GM23338 (cell line): Measurements from ENCODE around the gene ARID3A. TPM values are rescaled to one million over a fixed set of nuclear protein-coding genes. Genes with fewer than 3 reads are reported as not detected.
A peak's percentile ranks its signal among the peaks of the same experiment; 100 is the strongest.
"Not testable (repeated sequence)": the region's sequence is repeated elsewhere in the genome, so short reads cannot be mapped to it uniquely, and the experiment has no call there.

ENCODE experiments used
- ATAC-seq: fragments of 200-7000 bp; cut with Tn5 transposase; 3 replicates; pipeline ENCODE4 v1.9.1; 2020
- DNase-seq: peaks from one replicate; pipeline ENCODE4 v3.0.0-alpha.2; 2015; ENCODE audit warnings: low spot score
- H2AFZ ChIP-seq: fragments of 200-600 bp; sonication (generic); 2 replicates; pipeline ENCODE4 v1.8.0; 2016; ENCODE audit warnings: antibody characterized with exemption, mild to moderate bottlenecking, moderate library complexity
- H3F3A ChIP-seq: fragments of 200-600 bp; sonication (generic); replicated peaks from 2 replicates; pipeline ENCODE4 v1.8.0; 2017; ENCODE audit warnings: antibody characterized with exemption, mixed run types, low read depth
- H3K27ac ChIP-seq: fragments of 200-600 bp; sonication (generic); 2 replicates; pipeline ENCODE4 v1.6.1; 2016; ENCODE audit warnings: low read depth
- H3K27me3 ChIP-seq: fragments of 200-600 bp; sonication (generic); 2 replicates; pipeline ENCODE4 v1.8.0; 2016; ENCODE audit warnings: mild to moderate bottlenecking, mixed run types, moderate library complexity; ENCODE audit not compliant: insufficient read depth
- H3K36me3 ChIP-seq: fragments of 200-600 bp; sonication (generic); 2 replicates; pipeline ENCODE4 v1.8.0; 2016; ENCODE audit warnings: mild to moderate bottlenecking; ENCODE audit not compliant: insufficient read depth
- H3K4me1 ChIP-seq: fragments of 200-600 bp; sonication (generic); 2 replicates; pipeline ENCODE4 v1.8.0; 2016; ENCODE audit warnings: mild to moderate bottlenecking, moderate library complexity; ENCODE audit not compliant: insufficient read depth
- H3K4me2 ChIP-seq: fragments of 200-600 bp; sonication (generic); 2 replicates; pipeline ENCODE4 v1.7.1; 2017; ENCODE audit warnings: mixed run types
- H3K4me3 ChIP-seq: fragments of 200-600 bp; sonication (generic); 2 replicates; pipeline ENCODE4 v1.6.1; 2016; ENCODE audit warnings: mixed run types
- H3K79me2 ChIP-seq: fragments of 200-600 bp; sonication (generic); replicated peaks from 2 replicates; pipeline ENCODE4 v1.8.0; 2017; ENCODE audit warnings: mild to moderate bottlenecking; ENCODE audit not compliant: insufficient read depth
- H3K9me2 ChIP-seq: fragments of 200-600 bp; sonication (generic); 2 replicates; pipeline ENCODE4 v1.8.0; 2017; ENCODE audit not compliant: insufficient read depth
- H4K20me1 ChIP-seq: fragments of 200-600 bp; sonication (generic); replicated peaks from 2 replicates; pipeline ENCODE4 v1.8.0; 2017; ENCODE audit warnings: mild to moderate bottlenecking; ENCODE audit not compliant: insufficient read depth
- H3K27ac Mint-ChIP-seq: 2 replicates; pipeline ENCODE4 v1.8.0; 2020; ENCODE audit warnings: inconsistent platforms, mild to moderate bottlenecking, moderate library complexity, mixed read lengths
- H3K27me3 Mint-ChIP-seq: 3 replicates; pipeline ENCODE4 v1.8.0; 2022; ENCODE audit warnings: low read depth, mild to moderate bottlenecking, moderate library complexity, mixed read lengths, inconsistent platforms; ENCODE audit not compliant: insufficient read depth, poor library complexity
- H3K36me3 Mint-ChIP-seq: 3 replicates; pipeline ENCODE4 v1.8.0; 2021; ENCODE audit warnings: low read depth, mild to moderate bottlenecking, inconsistent platforms, moderate library complexity, mixed read lengths
- H3K4me1 Mint-ChIP-seq: 3 replicates; pipeline ENCODE4 v1.8.0; 2020; ENCODE audit warnings: mild to moderate bottlenecking, inconsistent platforms, mixed read lengths
- H3K4me3 Mint-ChIP-seq: 3 replicates; pipeline ENCODE4 v1.8.0; 2021; ENCODE audit warnings: moderate library complexity, mild to moderate bottlenecking, inconsistent platforms, mixed read lengths
- H3K9me3 Mint-ChIP-seq: 3 replicates; pipeline ENCODE4 v1.8.0; 2020; ENCODE audit warnings: moderate library complexity, mild to moderate bottlenecking, inconsistent platforms, mixed read lengths
- CREB1 ChIP-seq: fragments of 250-450 bp; sonication (Bioruptor Pico); IDR thresholded peaks from 2 replicates; pipeline ENCODE4 v1.5.0; 2020; ENCODE audit warnings: low read depth, mild to moderate bottlenecking, moderate library complexity
- POLR2AphosphoS5 ChIP-seq: IDR thresholded peaks from 2 replicates; pipeline ENCODE4 v1.6.1; 2016; ENCODE audit warnings: antibody characterized with exemption, low read depth
- polyA plus RNA-seq: library from polyadenylated mRNA; unstranded; fragments of >200 nt; fragmentation: Nextera tagmentation; extraction: Ambion mirVana; gene quantifications from 2 replicates; pipeline ENCODE4 v1.2.1, GENCODE V29; 2016
- small RNA-seq: library from RNA; depleted of rRNA; stranded (forward); fragments of <200 nt; gene quantifications from one replicate; pipeline ENCODE3, GENCODE V24; 2014; ENCODE audit warnings: low replicate concordance
- total RNA-seq: library from RNA; depleted of rRNA; stranded (reverse); fragments of >200 nt; shearing (Covaris generic); gene quantifications from 2 replicates; pipeline ENCODE4 v1.2.3, GENCODE V29; 2014; rRNA removed
- TF ChIP-seq, protein P1 (sequence below): IDR thresholded peaks from one replicate; pipeline ENCODE4 v1.6.1; 2018; ENCODE audit warnings: antibody characterized with exemption; ENCODE audit not compliant: unreplicated experiment

The ARID3A gene
- total and polyA plus RNA-seq, 2 experiments from 2014 or later = 33.6 to 51.6 TPM

DNA sequence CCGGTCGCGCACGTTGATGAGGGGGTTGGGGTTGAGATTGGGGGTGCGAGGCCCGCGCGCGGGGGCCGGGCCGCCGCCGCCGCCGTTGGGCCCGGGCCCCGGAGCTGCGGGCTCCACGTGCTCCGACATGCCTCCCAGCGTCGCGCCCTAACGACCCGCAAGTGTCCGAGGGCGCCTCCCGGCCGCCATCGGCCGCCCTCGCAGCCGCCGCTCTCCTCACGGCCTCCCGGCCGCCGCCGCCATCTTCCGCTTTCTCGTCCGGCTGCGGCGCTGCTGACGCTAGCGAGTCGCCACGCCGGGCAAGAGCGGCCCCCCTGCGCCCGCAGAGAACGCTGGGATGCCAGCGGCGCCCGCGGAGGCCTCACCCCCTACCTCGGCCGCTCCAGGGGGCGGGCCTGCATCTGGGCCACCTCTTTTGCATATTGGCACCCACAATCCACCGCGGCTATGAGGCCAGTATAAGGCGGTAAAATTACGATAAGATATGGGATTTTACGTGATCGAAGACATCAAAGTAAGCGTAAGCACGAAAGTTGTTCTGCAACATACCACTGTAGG, 95.1 kb downstream of the ARID3A start, which contains the start of gene TMEM259:
TSS of gene TMEM259 (minus strand) at position 256 of the 558 bp plus-strand sequence. CDS start at position 129, 127 bp downstream.
- Mint-ChIP-seq H3K9me3 (peaks cover 3% of the 10 kb centered on the region; the same call in 2 of the 3 replicates), H3K4me1 (peaks cover 24% of the 10 kb centered on the region), H3K36me3 (no peaks in the 10 kb centered on the region), H3K27me3 (peaks cover 18% of the 10 kb centered on the region), H3K27ac (peak within 1 kb of the TSS; percentile 100), H3K4me3 (peak within 1 kb of the TSS; percentile 94)
- Histone ChIP-seq H3K79me2 (peaks cover 49% of the 10 kb centered on the region), H3K4me1 (peaks cover 12% of the 10 kb centered on the region; the same call in 1 of the 2 replicates), H3K4me3 (peak within 1 kb of the TSS; percentile 91), H3K36me3 (no peaks in the 10 kb centered on the region), H3K27ac (peak within 1 kb of the TSS; percentile 88), H4K20me1 (peaks cover 15% of the 10 kb centered on the region), H3K27me3 (no peaks in the 10 kb centered on the region), H2AFZ (no peak within 1 kb of the TSS), H3F3A (peaks cover 15% of the 10 kb centered on the region; the same call in 1 of the 2 replicates), H3K4me2 (peak within 1 kb of the TSS; percentile 87), H3K9me2 (no peaks in the 10 kb centered on the region)
- TF ChIP-seq POLR2AphosphoS5 (peak; percentile 76), CREB1 (CRISPR knock-in tag) (peak; percentile 64; the same call in 1 of the 2 replicates)
- TF ChIP-seq, protein P1, sequence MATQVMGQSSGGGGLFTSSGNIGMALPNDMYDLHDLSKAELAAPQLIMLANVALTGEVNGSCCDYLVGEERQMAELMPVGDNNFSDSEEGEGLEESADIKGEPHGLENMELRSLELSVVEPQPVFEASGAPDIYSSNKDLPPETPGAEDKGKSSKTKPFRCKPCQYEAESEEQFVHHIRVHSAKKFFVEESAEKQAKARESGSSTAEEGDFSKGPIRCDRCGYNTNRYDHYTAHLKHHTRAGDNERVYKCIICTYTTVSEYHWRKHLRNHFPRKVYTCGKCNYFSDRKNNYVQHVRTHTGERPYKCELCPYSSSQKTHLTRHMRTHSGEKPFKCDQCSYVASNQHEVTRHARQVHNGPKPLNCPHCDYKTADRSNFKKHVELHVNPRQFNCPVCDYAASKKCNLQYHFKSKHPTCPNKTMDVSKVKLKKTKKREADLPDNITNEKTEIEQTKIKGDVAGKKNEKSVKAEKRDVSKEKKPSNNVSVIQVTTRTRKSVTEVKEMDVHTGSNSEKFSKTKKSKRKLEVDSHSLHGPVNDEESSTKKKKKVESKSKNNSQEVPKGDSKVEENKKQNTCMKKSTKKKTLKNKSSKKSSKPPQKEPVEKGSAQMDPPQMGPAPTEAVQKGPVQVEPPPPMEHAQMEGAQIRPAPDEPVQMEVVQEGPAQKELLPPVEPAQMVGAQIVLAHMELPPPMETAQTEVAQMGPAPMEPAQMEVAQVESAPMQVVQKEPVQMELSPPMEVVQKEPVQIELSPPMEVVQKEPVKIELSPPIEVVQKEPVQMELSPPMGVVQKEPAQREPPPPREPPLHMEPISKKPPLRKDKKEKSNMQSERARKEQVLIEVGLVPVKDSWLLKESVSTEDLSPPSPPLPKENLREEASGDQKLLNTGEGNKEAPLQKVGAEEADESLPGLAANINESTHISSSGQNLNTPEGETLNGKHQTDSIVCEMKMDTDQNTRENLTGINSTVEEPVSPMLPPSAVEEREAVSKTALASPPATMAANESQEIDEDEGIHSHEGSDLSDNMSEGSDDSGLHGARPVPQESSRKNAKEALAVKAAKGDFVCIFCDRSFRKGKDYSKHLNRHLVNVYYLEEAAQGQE = no peak
- ATAC-seq = peak; percentile 54
- DNase-seq = peak; percentile 98

- H3K4me3 ChIP-seq, DNase-seq, H3K9me3 Mint-ChIP-seq, H3K36me3 Mint-ChIP-seq, H3K4me1 Mint-ChIP-seq, H3K9me2 ChIP-seq, H2AFZ ChIP-seq, H3K27me3 ChIP-seq, H3K27ac Mint-ChIP-seq, H3K36me3 ChIP-seq, ATAC-seq, H3K4me1 ChIP-seq, H3K27ac ChIP-seq, H3K4me2 ChIP-seq, H4K20me1 ChIP-seq, H3K4me3 Mint-ChIP-seq: not testable (repeated sequence)
- peaks cover 26% of the 10 kb centered on the region for H3K27me3 Mint-ChIP-seq
- H3F3A ChIP-seq = peaks cover 18% of the 10 kb centered on the region; the same call in 1 of the 2 replicates
- peaks cover 42% of the 10 kb centered on the region for H3K79me2 ChIP-seq
Observed at GRCh38 chr19:1023883-1024188, 98.0 kb downstream of the ARID3A start.

- H3K9me2 ChIP-seq, H3K27me3 ChIP-seq, H3K4me2 ChIP-seq, H3K4me3 Mint-ChIP-seq, H3K36me3 ChIP-seq, H3K4me1 ChIP-seq, DNase-seq, H2AFZ ChIP-seq, H4K20me1 ChIP-seq, H3K27ac ChIP-seq, H3K4me3 ChIP-seq, ATAC-seq, H3K9me3 Mint-ChIP-seq: not testable (repeated sequence)
- Mint-ChIP-seq H3K27me3 (peaks cover 29% of the 10 kb centered on the region), H3K4me1 (peaks cover 10% of the 10 kb centered on the region; the same call in 2 of the 3 replicates), H3K36me3 (peaks cover 10% of the 10 kb centered on the region), H3K27ac (0 out of 2 replicates have a peak overlapping the region, but pooled peaks have one; percentile 30)
- peaks cover 19% of the 10 kb centered on the region; the same call in 1 of the 2 replicates for H3F3A ChIP-seq
- H3K79me2 ChIP-seq = peaks cover 39% of the 10 kb centered on the region
Observed at GRCh38 chr19:1025080-1025479, 99.2 kb downstream of the ARID3A start.

Small RNA genes within 50 kb of the gene (small RNA-seq; reads per million reads assigned to genes)
- 0.62 reads per million, percentile 43 among the genes with 10 or more reads in this experiment for gene RNU6-2
- 8.5 reads per million, percentile 96 among the genes with 10 or more reads in this experiment for gene RNU6-9

Other genes with a start within 250 kb of the ARID3A start
- gene FSTL3, start 249.6 kb upstream of the ARID3A start, total RNA-seq = 10.1 and 12.5 TPM in 2 replicates
- 2.9 and 3.1 TPM in 2 replicates for gene FSTL3, start 249.6 kb upstream of the ARID3A start, polyA plus RNA-seq
- gene PRSS57, start 230.6 kb upstream of the ARID3A start, total RNA-seq = not detected in 2 replicates
- gene PRSS57, start 230.6 kb upstream of the ARID3A start, polyA plus RNA-seq = 0.21 and 0.34 TPM in 2 replicates
- gene PALM, start 217.1 kb upstream of the ARID3A start, total RNA-seq = 21.7 and 26.1 TPM in 2 replicates
- gene PALM, start 217.1 kb upstream of the ARID3A start, polyA plus RNA-seq = 3.8 and 4.8 TPM in 2 replicates
- 0.23 and 0.28 TPM in 2 replicates for gene MISP, start 174.9 kb upstream of the ARID3A start, total RNA-seq
- 0.27 and 0.40 TPM in 2 replicates for gene MISP, start 174.9 kb upstream of the ARID3A start, polyA plus RNA-seq
- 539 and 552 TPM in 2 replicates for gene PTBP1, start 128.6 kb upstream of the ARID3A start, total RNA-seq
- 632 and 705 TPM in 2 replicates for gene PTBP1, start 128.6 kb upstream of the ARID3A start, polyA plus RNA-seq
- gene PLPPR3, start 104.1 kb upstream of the ARID3A start, total RNA-seq = 74.7 and 81.1 TPM in 2 replicates
- 13.6 and 14.8 TPM in 2 replicates for gene PLPPR3, start 104.1 kb upstream of the ARID3A start, polyA plus RNA-seq
- 0.50 and 1.4 TPM in 2 replicates for gene AZU1, start 98.2 kb upstream of the ARID3A start, total RNA-seq
- 0.30 and 0.78 TPM in 2 replicates for gene AZU1, start 98.2 kb upstream of the ARID3A start, polyA plus RNA-seq
- 0.21 and 2.4 TPM in 2 replicates for gene PRTN3, start 85.0 kb upstream of the ARID3A start, total RNA-seq
- gene PRTN3, start 85.0 kb upstream of the ARID3A start, polyA plus RNA-seq = 0.68 and 0.87 TPM in 2 replicates
- not detected in 2 replicates for gene ELANE, start 73.7 kb upstream of the ARID3A start, total RNA-seq
- gene ELANE, start 73.7 kb upstream of the ARID3A start, polyA plus RNA-seq = not detected in 2 replicates
- gene CFD, start 66.4 kb upstream of the ARID3A start, total RNA-seq = 0.90 and 3.5 TPM in 2 replicates
- gene CFD, start 66.4 kb upstream of the ARID3A start, polyA plus RNA-seq = 3.4 and 4.7 TPM in 2 replicates
- gene MED16, start 32.8 kb upstream of the ARID3A start, total RNA-seq = 62.3 and 73.6 TPM in 2 replicates
- 52.7 and 58.7 TPM in 2 replicates for gene MED16, start 32.8 kb upstream of the ARID3A start, polyA plus RNA-seq
- not detected in 2 replicates for gene RNU6-9, start 32.6 kb upstream of the ARID3A start, total RNA-seq
- not detected in 2 replicates for gene RNU6-9, start 32.6 kb upstream of the ARID3A start, polyA plus RNA-seq
- gene R3HDM4, start 12.8 kb upstream of the ARID3A start, total RNA-seq = 87.1 and 87.8 TPM in 2 replicates
- 76.5 and 87.4 TPM in 2 replicates for gene R3HDM4, start 12.8 kb upstream of the ARID3A start, polyA plus RNA-seq
- gene KISS1R, start 8.7 kb upstream of the ARID3A start, total RNA-seq = 2.4 and 4.0 TPM in 2 replicates
- gene KISS1R, start 8.7 kb upstream of the ARID3A start, polyA plus RNA-seq = 0.78 and 1.0 TPM in 2 replicates
- 112 and 157 TPM in 2 replicates for gene WDR18, start 58.3 kb downstream of the ARID3A start, total RNA-seq
- gene WDR18, start 58.3 kb downstream of the ARID3A start, polyA plus RNA-seq = 155 and 156 TPM in 2 replicates
- gene GRIN3B, start 74.4 kb downstream of the ARID3A start, total RNA-seq = 0.23 and 2.8 TPM in 2 replicates
- 0.11 and 0.28 TPM in 2 replicates for gene GRIN3B, start 74.4 kb downstream of the ARID3A start, polyA plus RNA-seq
- gene TMEM259, start 95.1 kb downstream of the ARID3A start, total RNA-seq = 144 and 196 TPM in 2 replicates
- gene TMEM259, start 95.1 kb downstream of the ARID3A start, polyA plus RNA-seq = 82.8 and 84.5 TPM in 2 replicates
- gene RNU6-2, start 95.5 kb downstream of the ARID3A start, total RNA-seq = not detected in 2 replicates
- gene RNU6-2, start 95.5 kb downstream of the ARID3A start, polyA plus RNA-seq = not detected in 2 replicates
- 392 and 426 TPM in 2 replicates for gene CNN2, start 100.6 kb downstream of the ARID3A start, total RNA-seq
- 314 and 330 TPM in 2 replicates for gene CNN2, start 100.6 kb downstream of the ARID3A start, polyA plus RNA-seq
- 18.1 and 22.2 TPM in 2 replicates for gene ABCA7, start 114.1 kb downstream of the ARID3A start, total RNA-seq
- 27.4 and 30.3 TPM in 2 replicates for gene ABCA7, start 114.1 kb downstream of the ARID3A start, polyA plus RNA-seq
- 56.0 and 71.8 TPM in 2 replicates for gene ARHGAP45, start 141.1 kb downstream of the ARID3A start, total RNA-seq
- 24.7 and 28.3 TPM in 2 replicates for gene ARHGAP45, start 141.1 kb downstream of the ARID3A start, polyA plus RNA-seq
- 257 and 303 TPM in 2 replicates for gene POLR2E, start 169.3 kb downstream of the ARID3A start, total RNA-seq
- gene POLR2E, start 169.3 kb downstream of the ARID3A start, polyA plus RNA-seq = 254 and 286 TPM in 2 replicates
- gene GPX4, start 178.0 kb downstream of the ARID3A start, total RNA-seq = 284 and 351 TPM in 2 replicates
- gene GPX4, start 178.0 kb downstream of the ARID3A start, polyA plus RNA-seq = 543 and 573 TPM in 2 replicates
- gene SBNO2, start 248.2 kb downstream of the ARID3A start, total RNA-seq = 28.0 and 35.4 TPM in 2 replicates
- gene SBNO2, start 248.2 kb downstream of the ARID3A start, polyA plus RNA-seq = 6.3 and 6.9 TPM in 2 replicates